ENCODE results near the gene DOK6.

GRCh38 chr18:69490813-69491212 is 90.1 kb downstream of the DOK6 start:
- no peak for TF ChIP-seq CTCF (IDR thresholded peaks at IDR 0.05)
- no peak for TF ChIP-seq POLR2A (IDR thresholded peaks at IDR 0.05)
